H9 (cell line): ENCODE data around the gene CACNA1I. TPM values are rescaled to one million over a fixed set of nuclear protein-coding genes. Genes with fewer than 3 reads are reported as not detected.

Source experiments
- DNase-seq: peaks from one replicate; pipeline ENCODE4 v3.0.0-alpha.2; 2017
- H2AFZ ChIP-seq: one replicate; pipeline ENCODE4 v1.6.1; 2013; ENCODE audit warnings: mild to moderate bottlenecking, low read length, control low read depth, moderate library complexity
- H2AK5ac ChIP-seq: 2 replicates; pipeline ENCODE4 v1.6.1; 2013; ENCODE audit warnings: low read length, control low read depth, mixed read lengths; ENCODE audit not compliant: insufficient read length
- H2BK120ac ChIP-seq: one replicate; pipeline ENCODE4 v1.6.1; 2013; ENCODE audit warnings: low read depth, mild to moderate bottlenecking, low read length, control low read depth, inconsistent platforms; ENCODE audit not compliant: poor library complexity, severe bottlenecking
- H2BK12ac ChIP-seq: 2 replicates; pipeline ENCODE4 v1.6.1; 2013; ENCODE audit warnings: low read length, control low read depth, mixed read lengths, low read depth; ENCODE audit not compliant: insufficient read length
- H2BK15ac ChIP-seq: 2 replicates; pipeline ENCODE4 v1.6.1; 2013; ENCODE audit warnings: low read depth, low read length, control low read depth
- H2BK20ac ChIP-seq: one replicate; pipeline ENCODE4 v1.6.1; 2013; ENCODE audit warnings: low read depth, mild to moderate bottlenecking, low read length, control low read depth, inconsistent platforms; ENCODE audit not compliant: poor library complexity, severe bottlenecking
- H2BK5ac ChIP-seq: 2 replicates; pipeline ENCODE4 v1.6.1; 2013; ENCODE audit warnings: low read length, control low read depth, mixed read lengths; ENCODE audit not compliant: insufficient read length
- H3K14ac ChIP-seq: 2 replicates; pipeline ENCODE4 v1.6.1; 2013; ENCODE audit warnings: low read length, control low read depth; ENCODE audit not compliant: insufficient read depth
- H3K18ac ChIP-seq: 2 replicates; pipeline ENCODE4 v1.6.1; 2013; ENCODE audit warnings: low read depth, mild to moderate bottlenecking, mixed read lengths, low read length, control low read depth; ENCODE audit not compliant: insufficient read length
- H3K23ac ChIP-seq: 2 replicates; pipeline ENCODE4 v1.6.1; 2013; ENCODE audit warnings: low read length, control low read depth, mixed read lengths, low read depth; ENCODE audit not compliant: insufficient read length
- H3K23me2 ChIP-seq: 2 replicates; pipeline ENCODE4 v1.6.1; 2013; ENCODE audit warnings: low read depth, mild to moderate bottlenecking, mixed read lengths, low read length, control low read depth; ENCODE audit not compliant: insufficient read length, poor library complexity, severe bottlenecking
- H3K27ac ChIP-seq: 2 replicates; pipeline ENCODE4 v1.5.1; 2013; ENCODE audit warnings: low read length, control low read depth, mixed read lengths, low read depth; ENCODE audit not compliant: insufficient read length
- H3K27me3 ChIP-seq: 2 replicates; pipeline ENCODE4 v1.6.1; 2013; ENCODE audit warnings: low read length, control low read depth, inconsistent platforms; ENCODE audit not compliant: insufficient read depth
- H3K4ac ChIP-seq: 2 replicates; pipeline ENCODE4 v1.6.1; 2013; ENCODE audit warnings: low read depth, mild to moderate bottlenecking, control low read depth, inconsistent platforms, low read length, moderate library complexity
- H3K4me1 ChIP-seq: 2 replicates; pipeline ENCODE4 v1.6.1; 2013; ENCODE audit warnings: low read length, control low read depth, inconsistent platforms; ENCODE audit not compliant: insufficient read depth
- H3K4me2 ChIP-seq: 2 replicates; pipeline ENCODE4 v1.6.1; 2013; ENCODE audit warnings: low read length, control low read depth, mixed read lengths; ENCODE audit not compliant: insufficient read length, insufficient read depth
- H3K56ac ChIP-seq: 2 replicates; pipeline ENCODE4 v1.6.1; 2013; ENCODE audit warnings: low read depth, mild to moderate bottlenecking, mixed read lengths, low read length, control low read depth; ENCODE audit not compliant: insufficient read length
- H3K79me1 ChIP-seq: 2 replicates; pipeline ENCODE4 v1.6.1; 2013; ENCODE audit warnings: low read depth, mild to moderate bottlenecking, moderate library complexity, low read length, control low read depth, inconsistent platforms; ENCODE audit not compliant: insufficient read depth, poor library complexity, severe bottlenecking
- H3K79me2 ChIP-seq: 2 replicates; pipeline ENCODE4 v1.6.1; 2013; ENCODE audit warnings: low read length, control low read depth, inconsistent platforms; ENCODE audit not compliant: insufficient read depth
- H3K9ac ChIP-seq: 2 replicates; pipeline ENCODE4 v1.6.1; 2013; ENCODE audit warnings: low read length, control low read depth, mixed read lengths; ENCODE audit not compliant: insufficient read length; ENCODE audit errors: extremely low read depth
- H3K9me3 ChIP-seq: one replicate; pipeline ENCODE4 v1.6.1; 2013; ENCODE audit warnings: low read depth, low read length, inconsistent platforms; ENCODE audit not compliant: control insufficient read depth
- H3T11ph ChIP-seq: one replicate; pipeline ENCODE4 v1.6.1; 2013; ENCODE audit warnings: mild to moderate bottlenecking, low read length, control low read depth, inconsistent platforms
- H4K20me1 ChIP-seq: one replicate; pipeline ENCODE4 v1.6.1; 2013; ENCODE audit not compliant: control insufficient read depth, insufficient read length, insufficient read depth
- H4K5ac ChIP-seq: 2 replicates; pipeline ENCODE4 v1.6.1; 2013; ENCODE audit warnings: low read depth, mild to moderate bottlenecking, mixed read lengths, low read length, control low read depth; ENCODE audit not compliant: insufficient read length
- H4K8ac ChIP-seq: replicated peaks from 2 replicates; pipeline ENCODE4 v1.6.1; 2013; ENCODE audit warnings: low read length, control low read depth, mixed read lengths, low read depth; ENCODE audit not compliant: insufficient read length
- H4K91ac ChIP-seq: 2 replicates; pipeline ENCODE4 v1.6.1; 2013; ENCODE audit warnings: low read depth, mild to moderate bottlenecking, moderate library complexity, mixed read lengths, low read length, control low read depth; ENCODE audit not compliant: insufficient read length
- H3K27ac Mint-ChIP-seq, 3 experiments: 2 replicates in 2 of 3; 3 replicates in 1 of 3; pipeline ENCODE4 v1.8.0; 2020 to 2021; ENCODE audit warnings: mixed read lengths in 3 of 3, mild to moderate bottlenecking in 1 of 3, moderate library complexity in 1 of 3
- H3K27me3 Mint-ChIP-seq: 2 replicates; pipeline ENCODE4 v1.8.0; 2021; ENCODE audit warnings: low read depth, mild to moderate bottlenecking, moderate library complexity, mixed read lengths
- H3K36me3 Mint-ChIP-seq, 3 experiments: 2 replicates in 2 of 3; 3 replicates in 1 of 3; pipeline ENCODE4 v1.8.0; 2020 to 2021; ENCODE audit warnings: low read depth in 3 of 3, mixed read lengths in 3 of 3; ENCODE audit not compliant: insufficient read depth in 1 of 3
- H3K4me1 Mint-ChIP-seq, 2 experiments: 2 replicates each; pipeline ENCODE4 v1.8.0; 2020; ENCODE audit warnings: mixed read lengths in 2 of 2
- H3K4me3 Mint-ChIP-seq, 2 experiments: 2 replicates in 1 of 2; 3 replicates in 1 of 2; pipeline ENCODE4 v1.8.0; 2020 to 2021; ENCODE audit warnings: mild to moderate bottlenecking in 2 of 2, mixed read lengths in 2 of 2, moderate library complexity in 1 of 2
- H3K9me3 Mint-ChIP-seq, 2 experiments: 2 replicates in 1 of 2; 3 replicates in 1 of 2; pipeline ENCODE4 v1.8.0; 2020; ENCODE audit warnings: mild to moderate bottlenecking in 2 of 2, mixed read lengths in 2 of 2, moderate library complexity in 1 of 2
- CTCF ChIP-seq: fragments of 200-600 bp; sonication (generic); conservative IDR thresholded peaks from 3 replicates; pipeline ENCODE4 v1.8.0; 2021; ENCODE audit warnings: antibody characterized with exemption, mild to moderate bottlenecking
- WGBS: extraction: QIAGEN DNeasy Blood & Tissue Kit; methylation state at CpG from one replicate; pipeline ENCODE4 v1.1.7; 2013; ENCODE audit warnings: missing lambda C conversion rate, low lambda C conversion rate, mixed read lengths; ENCODE audit not compliant: insufficient read length; ENCODE audit errors: extremely low coverage; 5-methylcytosine and 5-hydroxymethylcytosine counted together
- total RNA-seq: library from RNA; stranded (reverse); gene quantifications from 2 replicates; pipeline ENCODE4 v1.2.1, GENCODE V29; 2021

CACNA1I gene
- total RNA-seq, 1 experiment from 2014 or later, result 0.50 TPM

DNA sequence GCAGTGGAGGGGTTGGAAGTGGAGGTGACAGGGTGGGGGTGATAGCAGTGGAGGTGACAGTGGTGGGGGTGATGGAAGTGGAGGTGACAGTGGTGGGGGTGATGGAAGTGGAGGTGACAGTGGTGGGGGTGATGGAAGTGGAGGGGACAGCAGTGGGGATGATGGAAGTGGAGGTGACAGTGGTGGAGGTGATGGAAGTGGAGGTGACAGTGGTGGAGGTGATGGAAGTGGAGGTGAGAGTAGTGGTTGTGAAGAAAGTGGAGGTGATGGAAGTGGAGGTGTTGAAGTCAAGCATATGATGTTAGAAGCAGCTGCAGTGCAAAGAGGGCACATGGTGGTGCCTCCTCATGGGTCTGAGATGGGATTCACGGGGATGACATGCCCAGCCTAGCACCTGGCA, 141.5 kb downstream of the CACNA1I start:
- no peaks in the 10 kb centered on the region for H3K79me2 ChIP-seq
- no peak overlapping the region for H2BK15ac ChIP-seq
- no peak overlapping the region for H3K23ac ChIP-seq
- H3T11ph ChIP-seq, result no peak overlapping the region
- H3K18ac ChIP-seq, result no peak overlapping the region
- H3K36me3 Mint-ChIP-seq, result no peaks in the 10 kb centered on the region
- no peak overlapping the region for H4K8ac ChIP-seq
- no peaks in the 10 kb centered on the region for H3K9me3 ChIP-seq
- no peak overlapping the region for H2BK5ac ChIP-seq
- no peak overlapping the region for H3K14ac ChIP-seq
- H3K27me3 Mint-ChIP-seq, result peaks cover 8% of the 10 kb centered on the region
- H3K4ac ChIP-seq, result no peak overlapping the region
- no peaks in the 10 kb centered on the region for H3K27me3 ChIP-seq
- no peak overlapping the region for H2BK120ac ChIP-seq
- H3K9me3 Mint-ChIP-seq, result no peaks in the 10 kb centered on the region
- no peak overlapping the region for H3K9ac ChIP-seq
- H3K27ac ChIP-seq, result no peak overlapping the region
- H2BK12ac ChIP-seq, result no peak overlapping the region
- no peaks in the 10 kb centered on the region for H3K23me2 ChIP-seq
- TF ChIP-seq CTCF, result no peak
- no peak overlapping the region for H3K4me2 ChIP-seq
- no peak overlapping the region for H2AK5ac ChIP-seq
- H3K4me1 Mint-ChIP-seq, result peaks cover 11 to 15% of the 10 kb centered on the region in 2 experiments
- no peak overlapping the region for H2BK20ac ChIP-seq
- H4K91ac ChIP-seq, result no peak overlapping the region
- H4K5ac ChIP-seq, result no peak overlapping the region
- no peak for DNase-seq
- no peak overlapping the region for H3K27ac Mint-ChIP-seq
- no peak overlapping the region for H2AFZ ChIP-seq
- H3K56ac ChIP-seq, result no peak overlapping the region
- no peaks in the 10 kb centered on the region for H3K79me1 ChIP-seq
- H3K4me3 Mint-ChIP-seq, result no peak overlapping the region; a peak in 1 of 5 replicates
- H4K20me1 ChIP-seq, result no peaks in the 10 kb centered on the region
- H3K4me1 ChIP-seq, result no peaks in the 10 kb centered on the region
- no CpG with 5 or more reads among the region's 1 CpG for WGBS
